ENCODE data around the gene CCDC13.
A peak's percentile ranks its signal among the peaks of the same experiment; 100 is the strongest.

The CCDC13 gene

DNA sequence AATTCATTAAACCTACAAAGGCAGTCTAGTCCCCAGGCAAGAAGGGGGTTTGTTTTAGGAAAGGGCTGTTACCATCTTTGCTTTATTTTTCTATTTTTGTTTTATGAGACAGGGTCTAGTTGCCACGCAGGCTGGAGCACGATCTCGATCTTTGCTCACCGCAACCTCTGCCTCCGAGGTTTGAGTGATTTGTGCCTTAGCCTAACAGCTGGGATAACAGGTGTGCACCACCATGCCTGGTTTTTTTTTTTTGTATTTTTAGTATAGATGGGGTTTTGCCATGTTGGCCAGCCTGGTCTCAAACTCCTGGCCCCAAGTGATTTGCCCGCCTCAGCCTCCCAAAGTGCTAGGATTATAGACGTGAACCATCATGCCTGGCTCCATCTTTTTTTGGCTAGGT, 26.3 kb upstream of the CCDC13 start:
- no peak for DNase-seq

DNA sequence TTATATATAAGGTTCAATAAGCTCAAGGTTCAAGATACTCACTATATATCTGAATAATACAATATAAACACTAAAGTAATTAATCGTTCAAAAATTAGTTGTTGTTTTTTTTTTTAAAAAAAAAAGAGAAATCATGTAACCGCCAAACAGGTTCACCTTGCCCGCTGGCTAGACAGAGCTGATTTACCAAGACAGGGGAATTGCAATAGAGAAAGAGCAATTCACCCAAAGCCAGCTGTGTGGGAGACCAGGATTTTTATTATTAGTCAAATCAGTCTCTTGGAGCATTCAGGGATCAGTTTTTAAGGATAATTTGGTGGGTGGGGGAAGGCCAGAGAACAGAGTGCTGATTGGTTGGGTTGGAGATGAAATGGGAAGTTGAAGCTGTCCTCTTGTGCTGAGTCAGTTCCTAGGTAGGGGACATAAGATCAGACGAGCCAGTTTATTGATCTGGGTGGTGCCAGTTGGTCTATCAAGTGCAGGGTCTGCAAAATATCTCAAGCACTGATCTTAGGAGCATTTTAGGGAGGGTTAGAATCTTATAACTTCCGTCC, 23.4 kb upstream of the CCDC13 start:
- DNase-seq = no peak

GRCh38 chr3:42795621-42796181, 22.6 kb upstream of the CCDC13 start:
- DNase-seq = no peak

- no peak for DNase-seq
Measured at GRCh38 chr3:42790714-42791229, 17.7 kb upstream of the CCDC13 start.

DNA sequence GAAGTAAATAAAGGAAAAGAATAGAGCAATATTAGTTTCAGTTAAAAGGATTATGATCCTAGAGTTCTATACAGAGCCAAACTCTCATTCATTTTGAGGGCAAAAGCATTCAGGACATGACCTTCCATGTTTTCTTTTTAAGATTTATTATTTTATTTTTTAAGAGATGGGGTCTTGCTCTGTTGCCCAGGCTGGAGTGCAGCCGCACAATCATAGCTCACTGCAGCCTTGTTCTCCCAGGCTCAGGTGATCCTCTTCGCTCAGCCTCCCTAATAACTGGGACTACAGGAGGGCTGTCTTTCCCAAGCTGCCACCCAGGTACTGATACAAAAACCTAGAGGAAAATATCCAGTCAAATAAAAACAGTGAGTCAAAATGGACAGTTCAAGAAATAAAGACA, 13.6 kb upstream of the CCDC13 start:
- no peak for DNase-seq

DNA sequence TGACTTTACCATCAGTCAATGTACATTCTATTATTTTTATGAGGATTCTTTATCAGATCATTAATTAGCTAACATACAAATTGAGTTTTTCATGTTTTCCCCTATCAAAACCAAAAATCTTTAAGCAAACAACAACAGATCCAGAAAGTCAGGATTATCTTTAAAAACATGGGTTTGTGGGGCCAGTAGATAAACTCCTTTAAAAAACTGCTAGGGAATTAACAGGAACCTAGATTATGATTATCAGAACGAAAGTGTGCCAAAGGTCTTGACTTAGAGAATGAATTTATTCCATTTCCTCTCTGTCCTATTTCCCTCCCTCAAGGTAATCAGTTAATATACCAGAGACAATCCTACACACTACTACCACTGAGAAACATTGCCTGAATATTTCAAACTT, 13.2 kb upstream of the CCDC13 start:
- DNase-seq = no peak

GRCh38 chr3:42780892-42781700, 8.0 kb upstream of the CCDC13 start:
- peak; percentile 84 for DNase-seq

DNA sequence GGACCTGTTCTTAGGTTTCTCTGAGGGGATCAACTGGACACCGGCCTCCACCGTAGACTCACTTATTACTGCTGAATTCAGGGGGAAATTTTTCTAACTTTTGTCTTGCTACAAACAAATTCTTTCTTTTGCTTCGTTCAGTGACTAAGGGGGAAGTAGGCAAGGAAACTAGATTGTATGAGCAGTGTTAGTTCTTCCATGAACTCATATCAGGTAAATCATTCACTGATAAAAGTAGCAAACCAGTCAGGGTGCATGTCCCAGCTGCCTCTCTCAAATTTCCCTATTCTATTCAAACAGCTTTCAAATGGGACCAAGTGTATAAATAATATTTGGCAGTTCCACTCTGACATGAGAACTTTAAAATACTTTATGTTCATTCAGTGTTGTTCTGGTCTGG, 7.3 kb upstream of the CCDC13 start:
- DNase-seq = no peak

- no peak for DNase-seq
Measured at GRCh38 chr3:42778644-42779043, 5.6 kb upstream of the CCDC13 start.

DNA sequence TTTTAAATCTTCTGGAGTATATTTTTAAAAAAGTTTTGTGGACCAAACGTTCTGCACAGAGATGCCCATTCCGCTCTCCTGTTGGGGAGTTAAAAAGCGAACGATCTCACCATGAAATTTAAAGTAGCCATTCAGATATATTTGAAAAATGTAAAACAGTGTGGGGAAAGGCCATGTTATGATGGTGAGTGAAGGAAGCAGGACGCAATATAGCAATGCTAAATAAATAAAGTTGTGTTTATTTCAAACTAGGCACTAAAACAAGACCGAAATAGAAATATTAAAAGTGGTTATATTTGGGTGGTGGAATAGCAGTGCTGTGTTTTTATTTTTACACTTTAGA, 327 bp upstream of the CCDC13 start:
- no peak for DNase-seq

DNA sequence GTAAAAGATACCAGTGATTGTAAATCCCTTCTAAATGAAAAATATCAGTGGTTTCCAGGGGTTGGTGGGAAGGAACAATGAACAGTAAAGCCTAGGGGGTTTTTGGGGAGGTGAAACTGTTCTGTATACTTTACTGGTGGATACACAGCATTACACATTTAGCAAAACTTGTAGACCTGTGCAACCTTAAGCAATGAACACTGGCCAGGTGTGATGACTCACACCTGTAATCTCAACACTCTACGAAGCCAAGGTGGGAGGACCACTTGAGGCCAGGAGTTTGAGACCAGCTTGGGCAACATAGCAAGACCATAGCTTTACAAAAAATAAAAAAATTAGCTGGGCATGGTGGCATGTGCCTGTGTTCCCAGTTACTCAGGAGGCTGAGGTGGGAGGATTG, 1.8 kb downstream of the CCDC13 start:
- no peak for DNase-seq

- DNase-seq = no peak
Measured at GRCh38 chr3:42769477-42770131, 3.4 kb downstream of the CCDC13 start.

- peak; percentile 70 for DNase-seq
Measured at GRCh38 chr3:42764561-42765295, 8.3 kb downstream of the CCDC13 start.

- DNase-seq = no peak
Measured at GRCh38 chr3:42764115-42764514, 8.9 kb downstream of the CCDC13 start.

GRCh38 chr3:42763021-42763420, 10.0 kb downstream of the CCDC13 start:
- peak; percentile 32 for DNase-seq

DNA sequence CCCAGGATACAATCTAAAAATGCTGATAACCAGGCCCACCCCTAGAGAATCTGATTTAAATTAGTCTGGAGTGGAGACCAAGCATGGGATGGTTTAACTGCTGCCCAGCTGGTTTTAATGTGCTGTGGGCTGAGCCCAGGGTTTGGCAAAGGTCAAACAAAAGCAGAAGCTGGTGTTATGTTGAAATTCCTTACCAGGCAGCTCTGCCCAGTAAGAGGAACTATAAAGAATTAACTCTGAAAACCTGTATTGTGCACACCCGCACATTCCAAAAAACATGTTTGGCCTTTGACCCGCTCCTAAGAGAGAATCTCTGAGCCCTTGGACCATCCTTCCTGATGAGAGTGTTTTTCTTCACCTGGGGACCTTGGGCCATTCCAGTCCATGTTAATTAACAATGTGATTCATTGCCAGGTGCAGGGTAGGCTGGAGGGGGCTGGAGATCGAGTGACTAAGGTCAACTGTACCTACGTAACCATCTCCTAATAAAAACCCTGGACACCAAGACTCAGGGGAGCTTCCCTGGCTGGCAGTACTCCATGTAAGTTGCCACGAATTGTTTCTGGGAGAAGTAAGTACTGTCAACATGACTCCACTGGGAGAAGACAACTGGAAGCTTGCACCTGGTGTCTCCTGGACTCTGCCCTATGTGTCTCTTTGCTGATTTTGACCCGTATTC, 10.9 kb downstream of the CCDC13 start:
- DNase-seq = peak; percentile 84

DNA sequence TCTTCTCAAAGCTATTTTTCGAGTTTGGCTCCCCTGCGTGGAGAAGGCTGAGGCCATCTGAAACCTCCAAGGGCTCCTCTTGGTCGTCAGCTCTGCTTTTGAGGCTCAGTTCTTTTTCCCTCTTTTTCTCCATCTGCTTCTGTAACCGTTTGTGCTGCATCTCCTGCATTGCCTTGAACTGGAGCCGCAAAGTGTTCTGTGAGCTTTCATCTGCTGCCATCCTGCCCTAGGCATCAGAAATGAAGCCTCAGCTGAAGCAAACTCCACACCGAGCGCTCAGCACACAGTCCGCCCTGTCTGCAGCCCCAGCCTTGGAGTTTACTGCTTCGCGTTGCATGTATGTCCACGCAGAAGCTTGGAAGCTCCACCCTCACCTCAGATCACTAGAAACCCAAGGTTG, 14.9 kb downstream of the CCDC13 start:
- no peak for DNase-seq

- DNase-seq = no peak
Measured at GRCh38 chr3:42756681-42757213, 16.3 kb downstream of the CCDC13 start.

- peak; percentile 30 for DNase-seq
Measured at GRCh38 chr3:42755681-42756578, 17.1 kb downstream of the CCDC13 start.

DNA sequence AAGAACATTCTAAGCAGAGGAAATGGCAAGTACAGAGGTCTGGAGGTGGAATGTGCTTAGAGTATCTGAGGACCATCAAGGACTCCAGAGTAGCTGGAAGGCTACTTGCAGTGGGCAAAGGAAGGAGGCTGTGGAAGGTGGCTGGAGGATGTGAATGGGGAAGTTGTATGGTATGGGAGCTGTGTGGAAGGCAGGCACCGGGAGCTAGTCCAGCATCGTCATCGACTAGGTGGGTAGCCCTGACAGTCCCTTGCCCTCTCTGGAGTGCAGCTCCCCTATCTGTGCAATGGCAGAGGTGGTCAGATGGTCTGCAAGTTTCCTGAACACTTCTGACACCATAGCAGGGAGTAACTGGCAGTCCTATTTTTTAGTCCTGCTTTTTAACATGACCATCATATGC, 19.3 kb downstream of the CCDC13 start:
- DNase-seq = no peak

GRCh38 chr3:42752961-42753360, 20.1 kb downstream of the CCDC13 start:
- no peak for DNase-seq
